DND-41 (cell line): ENCODE data around the gene VENTX.

Source experiments
- CTCF ChIP-seq: IDR thresholded peaks from 2 replicates; pipeline ENCODE4 v1.5.1; 2012; ENCODE audit warnings: borderline replicate concordance, low read length, moderate library complexity, mild to moderate bottlenecking; ENCODE audit not compliant: poor library complexity, severe bottlenecking; ENCODE audit errors: extremely low read depth
- EZH2 ChIP-seq: IDR thresholded peaks from 3 replicates; pipeline ENCODE4 v1.6.1; 2012; ENCODE audit warnings: borderline replicate concordance, low read depth, mild to moderate bottlenecking, moderate library complexity, low read length, inconsistent platforms; ENCODE audit not compliant: severe bottlenecking

GRCh38 chr10:133219782-133220181 lies 17.9 kb upstream of the VENTX start:
- no peak for TF ChIP-seq EZH2
- TF ChIP-seq CTCF: no peak
